OCI-LY1 (cell line): ENCODE measurements around the gene KCNH1.

Source experiments
- EZH2 ChIP-seq: fragments of 200-600 bp; sonication (generic), shearing (Covaris generic); IDR thresholded peaks from 2 replicates; pipeline ENCODE4 v1.8.0; 2017; ENCODE audit warnings: borderline replicate concordance, mixed run types, mild to moderate bottlenecking, antibody characterized with exemption, low read length, moderate library complexity, mixed read lengths
- TF ChIP-seq, protein P1 (sequence below): fragments of 200-600 bp; sonication (generic), shearing (Covaris generic); IDR thresholded peaks from 2 replicates; pipeline ENCODE4 v1.5.1; 2017; ENCODE audit warnings: mild to moderate bottlenecking, antibody characterized with exemption, low read length, moderate library complexity, mixed read lengths

DNA sequence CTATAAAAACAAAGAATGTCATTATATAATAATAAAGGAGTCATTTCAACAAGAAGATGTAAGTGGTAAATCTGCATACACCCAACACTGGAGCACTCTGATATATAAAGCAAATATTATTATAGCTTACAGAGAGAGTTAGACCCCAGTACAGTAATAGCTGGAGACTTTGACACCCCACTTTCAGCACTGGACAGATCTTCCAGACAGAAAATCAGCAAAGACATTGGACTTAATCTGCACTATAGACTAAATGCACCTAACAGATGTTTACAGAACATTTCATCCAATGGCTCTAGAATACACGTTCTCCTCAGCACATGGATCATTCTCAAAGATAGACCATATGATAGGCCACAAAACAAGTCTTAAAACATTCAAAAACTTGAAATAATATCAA is 20.0 kb upstream of the KCNH1 start:
- TF ChIP-seq, protein P1, sequence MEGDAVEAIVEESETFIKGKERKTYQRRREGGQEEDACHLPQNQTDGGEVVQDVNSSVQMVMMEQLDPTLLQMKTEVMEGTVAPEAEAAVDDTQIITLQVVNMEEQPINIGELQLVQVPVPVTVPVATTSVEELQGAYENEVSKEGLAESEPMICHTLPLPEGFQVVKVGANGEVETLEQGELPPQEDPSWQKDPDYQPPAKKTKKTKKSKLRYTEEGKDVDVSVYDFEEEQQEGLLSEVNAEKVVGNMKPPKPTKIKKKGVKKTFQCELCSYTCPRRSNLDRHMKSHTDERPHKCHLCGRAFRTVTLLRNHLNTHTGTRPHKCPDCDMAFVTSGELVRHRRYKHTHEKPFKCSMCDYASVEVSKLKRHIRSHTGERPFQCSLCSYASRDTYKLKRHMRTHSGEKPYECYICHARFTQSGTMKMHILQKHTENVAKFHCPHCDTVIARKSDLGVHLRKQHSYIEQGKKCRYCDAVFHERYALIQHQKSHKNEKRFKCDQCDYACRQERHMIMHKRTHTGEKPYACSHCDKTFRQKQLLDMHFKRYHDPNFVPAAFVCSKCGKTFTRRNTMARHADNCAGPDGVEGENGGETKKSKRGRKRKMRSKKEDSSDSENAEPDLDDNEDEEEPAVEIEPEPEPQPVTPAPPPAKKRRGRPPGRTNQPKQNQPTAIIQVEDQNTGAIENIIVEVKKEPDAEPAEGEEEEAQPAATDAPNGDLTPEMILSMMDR = no peak
- TF ChIP-seq EZH2 = no peak
